HCEC 1CT (cell line): Measurements from ENCODE around the gene UBE2S.
"Not testable (repeated sequence)": the region's sequence is repeated elsewhere in the genome, so short reads cannot be mapped to it uniquely, and the experiment has no call there.

Experiments used
- DNase-seq: peaks from one replicate; pipeline ENCODE4 v3.0.0-alpha.2; 2017

The UBE2S gene

GRCh38 chr19:55407550-55407799 lies at the start of gene UBE2S:
TSS of gene UBE2S (minus strand) at chr19:55407788. CDS start at chr19:55407589, 199 bp downstream.
- DNase-seq, result not testable (repeated sequence)

GRCh38 chr19:55456347-55456746 lies 48.8 kb upstream of the UBE2S start:
- DNase-seq, result no peak

- no peak for DNase-seq
Measured at GRCh38 chr19:55455576-55456235, 48.1 kb upstream of the UBE2S start.

GRCh38 chr19:55454787-55455243 lies 47.2 kb upstream of the UBE2S start:
- peak; percentile 56 for DNase-seq

- DNase-seq, result no peak
Measured at GRCh38 chr19:55453511-55454260, 46.1 kb upstream of the UBE2S start.

GRCh38 chr19:55452749-55453346 lies 45.3 kb upstream of the UBE2S start:
- peak; percentile 43 for DNase-seq

- no peak for DNase-seq
Measured at GRCh38 chr19:55451965-55452748, 44.6 kb upstream of the UBE2S start.

- no peak for DNase-seq
Measured at GRCh38 chr19:55451163-55451964, 43.8 kb upstream of the UBE2S start.

- DNase-seq, result no peak
Measured at GRCh38 chr19:55449469-55449868, 41.9 kb upstream of the UBE2S start.

- not testable (repeated sequence) for DNase-seq
Measured at GRCh38 chr19:55448175-55448490, 40.5 kb upstream of the UBE2S start.

- no peak for DNase-seq
Measured at GRCh38 chr19:55447421-55448174, 40.0 kb upstream of the UBE2S start.

GRCh38 chr19:55446060-55446459 lies 38.5 kb upstream of the UBE2S start:
- DNase-seq, result no peak

GRCh38 chr19:55444646-55445045 lies 37.1 kb upstream of the UBE2S start:
- no peak for DNase-seq

- DNase-seq, result no peak
Measured at GRCh38 chr19:55443824-55444480, 36.4 kb upstream of the UBE2S start.

- DNase-seq, result no peak
Measured at GRCh38 chr19:55443045-55443823, 35.6 kb upstream of the UBE2S start, which contains the start of gene SHISA7. TSS of gene SHISA7 (minus strand) at chr19:55443300. CDS start at chr19:55442863, 437 bp downstream.

- DNase-seq, result no peak
Measured at GRCh38 chr19:55442372-55442961, 34.9 kb upstream of the UBE2S start.

GRCh38 chr19:55441692-55442321 lies 34.2 kb upstream of the UBE2S start:
- DNase-seq, result no peak

GRCh38 chr19:55441319-55441691 lies 33.7 kb upstream of the UBE2S start:
- no peak for DNase-seq

GRCh38 chr19:55440411-55441105 lies 33.0 kb upstream of the UBE2S start:
- DNase-seq, result no peak
